Lung (tissue), 12 donors: ENCODE results near the gene RBM4. TPM values are rescaled to one million over a fixed set of nuclear protein-coding genes. Genes with fewer than 3 reads are reported as not detected.

Source experiments
- ATAC-seq: fragments of 200-7000 bp; cut with Tn5 transposase; one replicate; pipeline ENCODE4 v1.9.1; 2020; ENCODE audit warnings: moderate number of reproducible peaks; ENCODE audit not compliant: insufficient read depth, low FRiP score
- DNase-seq, 3 donors: peaks; one replicate each; pipeline ENCODE4 v3.0.0-alpha.2; 2013 to 2017
- H3K27ac ChIP-seq, 2 donors: one replicate each; pipeline ENCODE4 v1.5.1; 2013; ENCODE audit warnings: mild to moderate bottlenecking in 2 of 2, moderate library complexity in 2 of 2, control low read depth in 1 of 2, inconsistent platforms in 1 of 2, low read depth in 1 of 2, low read length in 1 of 2
- H3K27me3 ChIP-seq, 3 donors: one replicate each; pipeline ENCODE4 v1.5.1; 2013; ENCODE audit warnings: low read length in 2 of 3; ENCODE audit not compliant: control insufficient read depth in 3 of 3, insufficient read depth in 3 of 3
- H3K36me3 ChIP-seq, 4 donors: one replicate each; pipeline ENCODE4 v1.5.1; 2013; ENCODE audit warnings: low read length in 4 of 4, mild to moderate bottlenecking in 1 of 4, moderate library complexity in 1 of 4; ENCODE audit not compliant: control insufficient read depth in 4 of 4, insufficient read depth in 4 of 4
- H3K4me1 ChIP-seq, 5 donors: one replicate each; pipeline ENCODE4 v1.5.1; 2013; ENCODE audit warnings: low read length in 5 of 5, mild to moderate bottlenecking in 2 of 5, moderate library complexity in 1 of 5; ENCODE audit not compliant: control insufficient read depth in 5 of 5, insufficient read depth in 5 of 5
- H3K4me3 ChIP-seq: one replicate; pipeline ENCODE4 v1.5.1; 2013; ENCODE audit warnings: mild to moderate bottlenecking, control low read depth, moderate library complexity
- H3K9ac ChIP-seq, 2 donors: one replicate each; pipeline ENCODE4 v1.5.1; 2013; ENCODE audit warnings: low read length in 2 of 2, control low read depth in 1 of 2; ENCODE audit not compliant: insufficient read depth in 1 of 2
- H3K9me3 ChIP-seq, 4 donors: one replicate each; pipeline ENCODE4 v1.5.1; 2013; ENCODE audit warnings: low read length in 3 of 4, mild to moderate bottlenecking in 1 of 4, moderate library complexity in 1 of 4; ENCODE audit not compliant: control insufficient read depth in 4 of 4, insufficient read depth in 3 of 4
- CTCF ChIP-seq: IDR thresholded peaks from 2 replicates; pipeline ENCODE4 v1.5.1; 2012; ENCODE audit warnings: mild to moderate bottlenecking; ENCODE audit errors: control extremely low read depth, extremely low read depth
- WGBS, 2 donors: extraction: QIAGEN DNeasy Blood & Tissue Kit; methylation state at CpG; one replicate each; pipeline ENCODE4 v1.1.7; 2013; 5-methylcytosine and 5-hydroxymethylcytosine counted together
- polyA plus RNA-seq, 2 donors: library from polyadenylated mRNA; stranded (reverse); fragments of 200-250 nt; gene quantifications; one replicate each; pipeline ENCODE4 v1.2.1, GENCODE V29; 2013
- total RNA-seq, 2 donors: library from RNA; depleted of rRNA in 1 of 2; stranded (reverse); fragments of >200 nt in 1 of 2; gene quantifications; one replicate each; pipeline ENCODE4 v1.2.1, GENCODE V29; 2014 to 2021
- donor health status: control.
- donor health status: control.
- donor health status: Bipolar disorder and iron deficiency.
- donor health status: healthy.
- donor health status: DM: yes; HTN: yes; CAD: no.

The RBM4 gene
- total and polyA plus RNA-seq, 4 donors: 77.2 to 153 (median 101) TPM

- no peak overlapping the region for H3K4me3 ChIP-seq
- no peaks in the 10 kb centered on the region for H3K9me3 ChIP-seq
- WGBS, 2 donors: 71 to 95% methylated on average over 2 of the region's 2 CpGs
These were observed 36.6 kb downstream of the RBM4 start for GRCh38 chr11:66674964-66675602.

GRCh38 chr11:66676282-66676919 lies 37.9 kb downstream of the RBM4 start:
- Histone ChIP-seq H3K9ac (peak overlapping the region; percentile 69 to 89), H3K27ac (no peak overlapping the region), H3K27me3 (no peaks in the 10 kb centered on the region), H3K36me3 (peaks cover 0 to 6% (median 3%) of the 10 kb centered on the region in 4 donors), H3K9me3 (no peaks in the 10 kb centered on the region), H3K4me3 (no peak overlapping the region), H3K4me1 (peaks cover 0 to 30% (median 11%) of the 10 kb centered on the region in 5 donors)
- ATAC-seq: no peak
- 60 to 64% methylated on average over 16 of the region's 16 CpGs for WGBS, 2 donors
- no peak for TF ChIP-seq CTCF
- DNase-seq: no peak

More at GRCh38 chr11:66674964-66675602, 36.6 kb downstream of the RBM4 start:
- Histone ChIP-seq H3K27me3 (no peaks in the 10 kb centered on the region), H3K36me3 (peaks cover 0 to 15% (median 5%) of the 10 kb centered on the region in 4 donors), H3K4me1 (peaks cover 0 to 30% (median 11%) of the 10 kb centered on the region in 5 donors), H3K27ac (no peak overlapping the region), H3K9ac (no peak overlapping the region)
- no peak for ATAC-seq
- DNase-seq: no peak
- no peak for TF ChIP-seq CTCF

GRCh38 chr11:66676931-66677598 lies 38.6 kb downstream of the RBM4 start:
- peaks cover 0 to 30% (median 11%) of the 10 kb centered on the region in 5 donors for H3K4me1 ChIP-seq
- H3K27ac ChIP-seq: peak overlapping the region; percentile 89 to 93
- ATAC-seq (no peak), DNase-seq (no peak)
- no peak for TF ChIP-seq CTCF
- H3K36me3 ChIP-seq: peaks cover 0 to 6% (median 3%) of the 10 kb centered on the region in 4 donors
- peak overlapping the region; percentile 76 for H3K4me3 ChIP-seq
- no peaks in the 10 kb centered on the region for H3K27me3 ChIP-seq
- H3K9ac ChIP-seq: peak overlapping the region; percentile 69 to 89
- no peaks in the 10 kb centered on the region for H3K9me3 ChIP-seq
- 9 to 13% methylated on average over 25 to 26 of the region's 27 CpGs for WGBS, 2 donors
